K562 (cell line): ENCODE data around the gene SLC5A6. TPM values are rescaled to one million over a fixed set of nuclear protein-coding genes. Genes with fewer than 3 reads are reported as not detected.

Experiments
- ATAC-seq: fragments of 200-7000 bp; cut with Tn5 transposase; 3 replicates; pipeline ENCODE4 v1.9.1; 2020; ENCODE audit warnings: moderate library complexity
- BruUV-seq: library from RNA; stranded (reverse); fragments of 400-500 nt; replicated peaks from 2 replicates; lab custom pipeline; 2021; lab: Mats Ljungman, UMichigan
- CTCF ChIA-PET: fragments of 300-600 bp; formaldehyde crosslinking; extraction: SDS; loops from one replicate; lab custom pipeline; 2021; ENCODE audit warnings: low intra/inter-chr PET ratio; lab: Yijun Ruan, JAX
- POLR2A ChIA-PET: fragments of 300-600, 350-650 bp; sonication (Branson Sonifier 250); formaldehyde crosslinking; extraction: SDS; loops from one replicate; lab custom pipeline; 2021; ENCODE audit warnings: antibody characterized with exemption, inconsistent platforms; lab: Yijun Ruan, JAX
- DNase-seq, 4 experiments: peaks; one replicate each; pipeline versions ENCODE4 v3.0.0 to v3.0.0-alpha.2; 2011 to 2018; ENCODE audit warnings: low spot score in 3 of 4, mixed read lengths in 3 of 4; ENCODE audit errors: extremely low read depth in 1 of 4
- FAIRE-seq: peaks from 2 replicates; lab custom pipeline; 2011; peaks lifted over from hg19 to GRCh38; lab: Jason Lieb, UNC
- H2AFZ ChIP-seq: 2 replicates; pipeline ENCODE4 v1.6.0; 2011; ENCODE audit warnings: low read depth, low read length, control low read depth, inconsistent platforms
- H3K27ac ChIP-seq: fragments of 200-600 bp; 3 replicates; pipeline ENCODE4 v1.8.0; 2011; ENCODE audit warnings: low read depth, mild to moderate bottlenecking, control low read depth, inconsistent platforms, low read length, moderate library complexity, mixed read lengths; ENCODE audit errors: extremely low read depth
- H3K27me3 ChIP-seq, 2 experiments: fragments of 300-600 bp in 1 of 2; 2 replicates in 1 of 2; 3 replicates in 1 of 2; pipeline versions ENCODE4 v1.6.0 to v1.8.0; 2011; ENCODE audit warnings: inconsistent platforms in 2 of 2, low read length in 2 of 2, mild to moderate bottlenecking in 1 of 2, mixed read lengths in 1 of 2, moderate library complexity in 1 of 2; ENCODE audit not compliant: control insufficient read depth in 2 of 2, insufficient read depth in 2 of 2
- H3K36me3 ChIP-seq: fragments of 300-600 bp; 3 replicates; pipeline ENCODE4 v1.8.0; 2011; ENCODE audit warnings: mild to moderate bottlenecking, low read length, inconsistent platforms; ENCODE audit not compliant: control insufficient read depth, insufficient read depth
- H3K4me1 ChIP-seq, 2 experiments: fragments of 200-600 bp in 1 of 2; replicated peaks in 1 of 2; 2 replicates in 1 of 2; 3 replicates in 1 of 2; pipeline versions ENCODE4 v1.5.1 to v1.8.0; 2011; ENCODE audit warnings: inconsistent platforms in 2 of 2, low read length in 2 of 2, mild to moderate bottlenecking in 1 of 2, mixed read lengths in 1 of 2, moderate library complexity in 1 of 2; ENCODE audit not compliant: control insufficient read depth in 2 of 2, insufficient read depth in 2 of 2
- H3K4me2 ChIP-seq: 2 replicates; pipeline ENCODE4 v1.6.1; 2011; ENCODE audit warnings: low read length, control low read depth, inconsistent platforms, mixed read lengths; ENCODE audit not compliant: insufficient read depth
- H3K4me3 ChIP-seq: fragments of 200-600 bp; sonication (generic), shearing (Covaris generic); 2 replicates; pipeline ENCODE4 v1.5.1; 2016; ENCODE audit warnings: control low read depth, inconsistent platforms
- H3K79me2 ChIP-seq: fragments of 200-600 bp; 3 replicates; pipeline ENCODE4 v1.8.0; 2011; ENCODE audit warnings: low read length, inconsistent platforms; ENCODE audit not compliant: control insufficient read depth, insufficient read depth
- H3K9ac ChIP-seq, 2 experiments: 2 replicates each; pipeline versions ENCODE4 v1.6.0 to v1.6.1; 2011; ENCODE audit warnings: low read depth in 2 of 2, low read length in 2 of 2, control low read depth in 1 of 2, inconsistent platforms in 1 of 2, mild to moderate bottlenecking in 1 of 2, mixed read lengths in 1 of 2; ENCODE audit not compliant: insufficient read depth in 1 of 2
- H3K9me1 ChIP-seq: one replicate; pipeline ENCODE4 v1.6.0; 2011; ENCODE audit warnings: inconsistent platforms, mild to moderate bottlenecking, low read length, moderate library complexity; ENCODE audit not compliant: control insufficient read depth, insufficient read depth
- H3K9me3 ChIP-seq: replicated peaks from 2 replicates; pipeline ENCODE4 v1.5.1; 2011; ENCODE audit warnings: low read depth, low read length, inconsistent platforms; ENCODE audit not compliant: control insufficient read depth, insufficient read depth
- H4K20me1 ChIP-seq: replicated peaks from 2 replicates; pipeline ENCODE4 v1.6.1; 2011; ENCODE audit warnings: low read length, inconsistent platforms, mixed read lengths; ENCODE audit not compliant: control insufficient read depth, insufficient read depth
- AFF1 ChIP-seq, 2 experiments: fragments of 450-650 bp; IDR thresholded peaks; 2 replicates each; pipeline ENCODE4 v1.6.1; 2018; ENCODE audit warnings: mild to moderate bottlenecking in 2 of 2, low read depth in 1 of 2; ENCODE audit not compliant: partially characterized antibody in 2 of 2
- CREB1 ChIP-seq, 2 experiments: sonication (generic) in 1 of 2; formaldehyde crosslinking in 1 of 2; IDR thresholded peaks; 2 replicates each; pipeline versions ENCODE4 v1.6.1 to v1.8.0; 2012 to 2022; ENCODE audit warnings: inconsistent platforms in 1 of 2, mild to moderate bottlenecking in 1 of 2, missing genetic modification reagents in 1 of 2, moderate library complexity in 1 of 2
- PML ChIP-seq: IDR thresholded peaks from 2 replicates; pipeline ENCODE4 v1.6.1; 2012; ENCODE audit warnings: low read length, inconsistent platforms
- PRDM10 ChIP-seq: fragments of 450-650 bp; IDR thresholded peaks from 2 replicates; pipeline ENCODE4 v1.6.1; 2018; ENCODE audit not compliant: partially characterized antibody
- SRSF9 ChIP-seq: fragments of 200-400 bp; formaldehyde crosslinking; IDR thresholded peaks from 2 replicates; pipeline ENCODE4 v1.6.1; 2017; ENCODE audit warnings: low read depth, low read length, borderline replicate concordance
- TCF15 ChIP-seq: fragments of 250-450 bp; sonication (Bioruptor Pico); IDR thresholded peaks from 2 replicates; pipeline ENCODE4 v1.8.0; 2022; ENCODE audit warnings: moderate library complexity, mild to moderate bottlenecking, inconsistent platforms
- ZNF121 ChIP-seq: sonication (generic); formaldehyde crosslinking; conservative IDR thresholded peaks from 2 replicates; pipeline ENCODE4 v1.8.0; 2022; ENCODE audit warnings: missing genetic modification reagents
- WGBS: fragments of 100-300 bp; shearing (Covaris generic); methylation state at CpG from one replicate; pipeline ENCODE4 v1.1.6; 2016; ENCODE audit warnings: low coverage, mixed read lengths; ENCODE audit not compliant: insufficient coverage; ENCODE audit errors: missing lambda C conversion rate; 5-methylcytosine and 5-hydroxymethylcytosine counted together
- in situ Hi-C: fragments of 300-500 bp; cut with MboI; formaldehyde crosslinking; loops from 4 replicates; pipeline ENCODE4 v1.15.0; 2018; ENCODE audit warnings: inconsistent platforms, mixed read lengths
- intact Hi-C: fragments of 100-400 bp; cut with micrococcal nuclease; formaldehyde crosslinking; loops from 2 replicates; pipeline ENCODE4 v1.14.2; 2022
- polyA plus RNA-seq, 8 experiments: library from polyadenylated mRNA; depleted of rRNA in 4 of 8; stranded (reverse) in 5 of 8; unstranded in 3 of 8; fragments of >200 nt; fragmentation: Nextera tagmentation in 2 of 8; fragmentation: Illumina TruSeq in 1 of 8; extraction: Ambion mirVana in 2 of 8; extraction: Trizol in 1 of 8; gene quantifications; 2 replicates each; pipeline versions ENCODE4 v1.2.1 to v1.2.3, GENCODE V29; 2011 to 2014; ENCODE audit warnings: inconsistent platforms in 1 of 8, missing spikeins in 1 of 8
- total RNA-seq, 7 experiments: library from RNA; depleted of rRNA in 6 of 7; stranded (reverse); fragments of >200 nt in 6 of 7; fragmentation: Illumina TruSeq in 2 of 7; extraction: Trizol in 2 of 7; gene quantifications; 2 replicates each; pipeline versions ENCODE4 v1.2.1 to v1.2.3, GENCODE V29; 2011 to 2021; ENCODE audit warnings: low replicate concordance in 1 of 7

SLC5A6 gene
- total and polyA plus RNA-seq, 9 of the 15 experiments (the other 6 are each of a cell fraction or from before 2014, with no cell fraction given): 32.6 to 137 (median 107) TPM

GRCh38 chr2:27164960-27165763 lies 46.9 kb downstream of the SLC5A6 start:
- no peaks in the 10 kb centered on the region for H3K27me3 ChIP-seq
- H3K9ac ChIP-seq: no peak overlapping the region
- 37% methylated on average over 8 of the region's 8 CpGs for WGBS
- H3K79me2 ChIP-seq: no peaks in the 10 kb centered on the region
- no peak overlapping the region for H3K4me2 ChIP-seq
- H4K20me1 ChIP-seq: no peaks in the 10 kb centered on the region
- peaks cover under 1 to 5% of the 10 kb centered on the region in 2 experiments; a peak in 3 of 5 replicates for H3K4me1 ChIP-seq
- BruUV-seq: no TSS peak
- FAIRE-seq (no peak), ATAC-seq (no peak), DNase-seq (no peak)
- in situ Hi-C loops: no loop called here
- no peak overlapping the region for H3K27ac ChIP-seq
- no peaks in the 10 kb centered on the region for H3K9me1 ChIP-seq
- H3K4me3 ChIP-seq: no peak overlapping the region
- no peak overlapping the region for H2AFZ ChIP-seq
- CTCF ChIA-PET: no interaction called here
- H3K9me3 ChIP-seq: no peaks in the 10 kb centered on the region
- H3K36me3 ChIP-seq: no peaks in the 10 kb centered on the region
- POLR2A ChIA-PET: interaction anchor here (1.2 kb wide), 1 partner anchor 9 kb away, joined by 4 read pairs; no protein-coding TSS in a partner anchor
- no peak for TF ChIP-seq TCF15 (CRISPR knock-in tag)
- TF ChIP-seq CREB1 (IDR thresholded peaks at IDR 0.05): no peak
- TF ChIP-seq CREB1 (CRISPR knock-in tag; IDR thresholded peaks at IDR 0.05): no peak
- no peak for TF ChIP-seq ZNF121
- no peak for TF ChIP-seq PML
- TF ChIP-seq AFF1 (IDR thresholded peaks at IDR 0.05; ENCODE audit: low read depth in 1 of 2, partially characterized antibody in 2 of 2): no peak
- TF ChIP-seq PRDM10: peak; percentile 59
- TF ChIP-seq SRSF9: no peak
- intact Hi-C loops: no loop called here
